ENCODE measurements around the gene TEC. TPM values are rescaled to one million over a fixed set of nuclear protein-coding genes. Genes with fewer than 3 reads are reported as not detected.
"Not testable (repeated sequence)": the region's sequence is repeated elsewhere in the genome, so short reads cannot be mapped to it uniquely, and the experiment has no call there.

Gene TEC
- total and polyA plus RNA-seq, 8 donors, result 4.5 to 10.6 (median 7.6) TPM

DNA sequence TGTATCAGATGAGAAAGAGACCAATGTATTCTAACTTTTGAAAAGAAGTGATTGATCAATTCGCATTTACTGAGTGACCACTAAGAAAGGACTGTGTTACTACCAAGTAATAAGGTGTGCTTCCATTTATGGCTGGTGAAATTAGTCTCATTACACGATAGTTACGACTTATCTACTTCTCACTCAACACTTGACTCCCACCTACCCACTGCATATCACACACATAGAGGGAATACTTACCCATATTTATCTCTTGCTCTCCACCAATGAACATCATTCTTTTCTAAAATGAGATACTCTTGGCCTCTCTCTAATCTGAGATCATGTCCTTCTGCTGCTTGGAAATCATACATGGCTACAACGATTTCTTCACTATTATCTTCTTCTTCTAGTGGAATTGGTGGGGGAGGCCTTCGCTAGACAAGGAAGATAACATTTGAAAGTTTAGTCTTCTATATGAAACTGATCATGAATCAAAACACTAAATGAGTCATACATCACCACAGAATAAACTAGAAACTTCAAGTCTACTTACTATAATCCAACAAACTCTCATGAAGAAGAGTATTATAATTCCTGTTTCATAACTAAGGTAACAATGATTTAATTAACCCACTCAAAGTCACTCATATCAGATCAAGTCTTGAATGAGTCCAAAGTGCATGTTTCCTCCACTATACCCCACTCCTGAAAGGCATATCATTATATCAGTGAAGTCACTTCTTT is 101.9 kb downstream of the TEC start:
- H3K27ac ChIP-seq, result no peak overlapping the region
- H3K4me1 ChIP-seq, result peaks cover 0 to 2% of the 10 kb centered on the region in 2 donors
- H3K4me3 ChIP-seq, result no peak overlapping the region
- TF ChIP-seq, protein P1, sequence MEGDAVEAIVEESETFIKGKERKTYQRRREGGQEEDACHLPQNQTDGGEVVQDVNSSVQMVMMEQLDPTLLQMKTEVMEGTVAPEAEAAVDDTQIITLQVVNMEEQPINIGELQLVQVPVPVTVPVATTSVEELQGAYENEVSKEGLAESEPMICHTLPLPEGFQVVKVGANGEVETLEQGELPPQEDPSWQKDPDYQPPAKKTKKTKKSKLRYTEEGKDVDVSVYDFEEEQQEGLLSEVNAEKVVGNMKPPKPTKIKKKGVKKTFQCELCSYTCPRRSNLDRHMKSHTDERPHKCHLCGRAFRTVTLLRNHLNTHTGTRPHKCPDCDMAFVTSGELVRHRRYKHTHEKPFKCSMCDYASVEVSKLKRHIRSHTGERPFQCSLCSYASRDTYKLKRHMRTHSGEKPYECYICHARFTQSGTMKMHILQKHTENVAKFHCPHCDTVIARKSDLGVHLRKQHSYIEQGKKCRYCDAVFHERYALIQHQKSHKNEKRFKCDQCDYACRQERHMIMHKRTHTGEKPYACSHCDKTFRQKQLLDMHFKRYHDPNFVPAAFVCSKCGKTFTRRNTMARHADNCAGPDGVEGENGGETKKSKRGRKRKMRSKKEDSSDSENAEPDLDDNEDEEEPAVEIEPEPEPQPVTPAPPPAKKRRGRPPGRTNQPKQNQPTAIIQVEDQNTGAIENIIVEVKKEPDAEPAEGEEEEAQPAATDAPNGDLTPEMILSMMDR (IDR thresholded peaks at IDR 0.05), result no peak
- no peaks in the 10 kb centered on the region for H3K9me3 ChIP-seq
- no peaks in the 10 kb centered on the region for H3K27me3 ChIP-seq
- intact Hi-C loops (cut with DNase I), result no loop called here
- ATAC-seq (no peak), DNase-seq (no peak)
- peaks cover 0 to 16% of the 10 kb centered on the region in 2 donors for H3K36me3 ChIP-seq

DNA sequence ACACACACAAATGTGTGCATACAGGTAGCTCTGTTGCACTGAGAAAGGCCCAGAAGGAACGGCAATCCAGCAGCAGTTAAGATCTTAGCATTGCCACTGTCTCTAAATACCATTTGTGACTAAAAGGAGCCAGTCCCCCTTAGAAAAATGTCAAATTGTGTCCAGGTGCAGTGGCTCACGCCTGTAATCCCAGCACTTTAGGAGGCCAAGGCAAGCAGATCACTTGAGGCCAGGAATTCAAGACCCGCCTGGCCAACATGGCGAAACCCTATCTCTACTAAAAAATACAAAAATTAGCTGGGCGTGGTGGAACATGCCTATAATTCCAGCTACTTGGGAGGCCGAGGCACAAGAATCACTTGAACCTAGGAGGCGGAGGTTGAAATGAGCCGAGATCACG is 105.1 kb downstream of the TEC start:
- H3K4me1 ChIP-seq; H3K4me3 ChIP-seq; H3K9me3 ChIP-seq; intact Hi-C loops (cut with DNase I); H3K27me3 ChIP-seq; DNase-seq; H3K27ac ChIP-seq: not testable (repeated sequence)
- H3K36me3 ChIP-seq, result peaks cover 0 to 16% of the 10 kb centered on the region in 2 donors
- peak; percentile 34 for ATAC-seq

DNA sequence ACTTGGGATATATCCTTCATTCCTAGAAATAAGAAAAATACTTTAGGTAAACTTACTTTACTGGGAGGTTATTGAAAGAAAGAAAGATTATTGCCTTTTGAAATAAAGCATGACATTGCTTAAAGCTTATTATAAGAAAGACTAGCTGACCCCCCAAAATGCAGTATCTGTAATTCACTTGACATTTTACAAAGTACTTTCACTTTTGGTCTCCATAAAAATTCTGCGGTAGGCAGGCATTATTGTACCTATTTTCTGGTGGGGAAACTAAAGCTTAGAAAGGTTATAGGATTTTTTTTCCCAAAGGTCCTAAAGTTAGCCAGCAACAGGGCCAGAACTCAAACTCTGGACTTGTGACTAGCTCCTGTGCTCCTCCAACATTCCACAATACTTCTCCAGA is 105.9 kb downstream of the TEC start:
- no peak for ATAC-seq
- peaks cover 0 to 16% of the 10 kb centered on the region in 2 donors for H3K36me3 ChIP-seq
- intact Hi-C loops (cut with DNase I), result no loop called here

DNA sequence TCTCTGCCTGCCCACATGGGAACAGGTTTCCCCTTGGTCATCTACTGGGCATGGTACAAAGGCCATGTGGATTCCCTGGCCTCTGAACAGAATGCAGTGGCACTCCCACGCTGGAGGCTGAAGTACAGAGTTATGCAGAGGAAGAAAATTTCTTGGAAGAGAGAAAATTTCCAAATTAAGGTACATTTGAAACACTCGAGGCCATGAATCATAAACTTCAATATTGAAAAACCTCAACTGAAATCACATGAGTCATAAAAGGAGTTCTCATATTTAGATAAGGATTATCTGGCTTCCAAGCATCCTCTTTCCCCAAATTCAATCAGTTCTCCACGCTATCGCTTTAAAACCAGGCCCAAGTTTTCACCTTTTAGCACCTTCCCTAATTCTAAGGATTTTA is 107.5 kb downstream of the TEC start:
- intact Hi-C loops (cut with DNase I), result no loop called here
- ATAC-seq, result peak; percentile 63
- Histone ChIP-seq H3K4me1 (no peaks in the 10 kb centered on the region), H3K4me3 (no peak overlapping the region), H3K9me3 (no peaks in the 10 kb centered on the region), H3K36me3 (peaks cover 0 to 17% of the 10 kb centered on the region in 2 donors), H3K27me3 (no peaks in the 10 kb centered on the region), H3K27ac (no peak overlapping the region)
- DNase-seq, result no peak
- TF ChIP-seq, protein P1 (IDR thresholded peaks at IDR 0.05), result no peak

More for the DNA sequence above, 105.9 kb downstream of the TEC start:
- DNase-seq, result no peak
- no peaks in the 10 kb centered on the region for H3K9me3 ChIP-seq
- H3K27me3 ChIP-seq, result no peaks in the 10 kb centered on the region
- TF ChIP-seq, protein P1 (IDR thresholded peaks at IDR 0.05), result no peak
- H3K4me1 ChIP-seq, result no peaks in the 10 kb centered on the region
- no peak overlapping the region for H3K27ac ChIP-seq
- no peak overlapping the region for H3K4me3 ChIP-seq

DNA sequence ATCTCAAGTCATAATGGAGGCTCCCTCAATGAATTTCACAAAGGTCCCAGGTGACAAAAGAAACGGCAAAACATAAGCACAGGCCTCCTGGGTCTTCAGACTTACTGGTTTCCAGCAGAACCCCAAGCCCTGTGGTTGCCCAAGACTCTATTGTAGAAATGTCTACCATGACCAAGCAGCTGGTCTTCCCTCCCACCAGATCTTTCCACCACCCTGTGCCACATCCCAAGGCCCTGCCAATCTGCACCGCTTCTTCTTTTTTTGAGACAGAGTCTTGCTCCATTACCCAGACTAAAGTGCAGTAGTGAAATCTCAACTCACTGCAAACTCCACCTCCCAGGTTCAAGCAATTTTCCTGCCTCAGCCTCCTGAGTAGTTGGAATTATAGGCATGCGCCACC is 112.4 kb downstream of the TEC start:
- H3K9me3 ChIP-seq, result peaks cover 0 to 32% of the 10 kb centered on the region in 2 donors
- DNase-seq, result no peak
- H3K36me3 ChIP-seq, result peaks cover 0 to 39% of the 10 kb centered on the region in 2 donors
- no peaks in the 10 kb centered on the region for H3K4me1 ChIP-seq
- no peaks in the 10 kb centered on the region for H3K27me3 ChIP-seq
- H3K4me3 ChIP-seq, result no peak overlapping the region
- no peak overlapping the region for H3K27ac ChIP-seq
- intact Hi-C loops (cut with DNase I), result no loop called here
- ATAC-seq, result no peak
- TF ChIP-seq, protein P1 (IDR thresholded peaks at IDR 0.05), result no peak

DNA sequence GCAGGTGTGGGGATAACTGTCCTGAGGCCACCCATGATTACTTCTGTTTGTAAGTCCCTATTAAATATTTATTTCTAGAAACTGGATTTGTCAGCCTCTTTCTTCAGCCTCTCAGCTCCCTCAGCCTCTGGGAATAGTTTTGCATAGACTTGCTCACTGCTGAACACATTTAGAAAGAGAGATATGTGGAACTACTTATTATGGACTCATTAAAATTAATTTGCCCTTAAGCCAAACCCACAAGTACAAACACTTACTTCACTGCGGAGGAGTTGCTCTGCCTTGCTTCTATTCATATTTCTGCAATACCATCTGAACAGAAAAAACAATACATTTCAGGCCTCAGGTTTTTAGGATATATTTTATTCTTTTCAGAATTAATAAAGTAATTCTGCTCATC is 113.2 kb downstream of the TEC start:
- H3K36me3 ChIP-seq, result peaks cover 0 to 39% of the 10 kb centered on the region in 2 donors
- peaks cover 0 to 32% of the 10 kb centered on the region in 2 donors for H3K9me3 ChIP-seq
- TF ChIP-seq, protein P1 (IDR thresholded peaks at IDR 0.05), result no peak
- H3K4me1 ChIP-seq, result no peaks in the 10 kb centered on the region
- intact Hi-C loops (cut with DNase I), result no loop called here
- no peak for DNase-seq
- no peak overlapping the region for H3K4me3 ChIP-seq
- H3K27me3 ChIP-seq, result no peaks in the 10 kb centered on the region
- no peak overlapping the region for H3K27ac ChIP-seq
- ATAC-seq, result no peak

All from left lung (tissue), 10 donors.